Breast epithelium (tissue), 3 donors: ENCODE results near the gene FZR1.

Experiments used
- CTCF ChIP-seq, 3 donors: fragments of 450-650 bp; IDR thresholded peaks; one replicate each; pipeline ENCODE4 v1.5.1; 2016 to 2017; ENCODE audit warnings: antibody characterized with exemption in 3 of 3, mild to moderate bottlenecking in 3 of 3, moderate library complexity in 3 of 3
- POLR2A ChIP-seq: fragments of 450-650 bp; IDR thresholded peaks from one replicate; pipeline ENCODE4 v1.6.1; 2016; ENCODE audit warnings: antibody characterized with exemption, mild to moderate bottlenecking, moderate library complexity
- POLR2AphosphoS5 ChIP-seq, 3 donors: sonication (generic); formaldehyde crosslinking; IDR thresholded peaks; one replicate each; pipeline ENCODE4 v1.6.1; 2017; ENCODE audit warnings: antibody characterized with exemption in 3 of 3

GRCh38 chr19:3547301-3547731 is 41.2 kb downstream of the FZR1 start:
- TF ChIP-seq CTCF (IDR thresholded peaks at IDR 0.05) (peak in 2 of 3 donors; percentile 13 to 28), POLR2A (no peak), POLR2AphosphoS5 (IDR thresholded peaks at IDR 0.05) (no peak)
